ENCODE measurements around the gene SAGE1. TPM values are rescaled to one million over a fixed set of nuclear protein-coding genes. Genes with fewer than 3 reads are reported as not detected.
"Not testable (repeated sequence)": the region's sequence is repeated elsewhere in the genome, so short reads cannot be mapped to it uniquely, and the experiment has no call there.

SAGE1 gene, protein sequence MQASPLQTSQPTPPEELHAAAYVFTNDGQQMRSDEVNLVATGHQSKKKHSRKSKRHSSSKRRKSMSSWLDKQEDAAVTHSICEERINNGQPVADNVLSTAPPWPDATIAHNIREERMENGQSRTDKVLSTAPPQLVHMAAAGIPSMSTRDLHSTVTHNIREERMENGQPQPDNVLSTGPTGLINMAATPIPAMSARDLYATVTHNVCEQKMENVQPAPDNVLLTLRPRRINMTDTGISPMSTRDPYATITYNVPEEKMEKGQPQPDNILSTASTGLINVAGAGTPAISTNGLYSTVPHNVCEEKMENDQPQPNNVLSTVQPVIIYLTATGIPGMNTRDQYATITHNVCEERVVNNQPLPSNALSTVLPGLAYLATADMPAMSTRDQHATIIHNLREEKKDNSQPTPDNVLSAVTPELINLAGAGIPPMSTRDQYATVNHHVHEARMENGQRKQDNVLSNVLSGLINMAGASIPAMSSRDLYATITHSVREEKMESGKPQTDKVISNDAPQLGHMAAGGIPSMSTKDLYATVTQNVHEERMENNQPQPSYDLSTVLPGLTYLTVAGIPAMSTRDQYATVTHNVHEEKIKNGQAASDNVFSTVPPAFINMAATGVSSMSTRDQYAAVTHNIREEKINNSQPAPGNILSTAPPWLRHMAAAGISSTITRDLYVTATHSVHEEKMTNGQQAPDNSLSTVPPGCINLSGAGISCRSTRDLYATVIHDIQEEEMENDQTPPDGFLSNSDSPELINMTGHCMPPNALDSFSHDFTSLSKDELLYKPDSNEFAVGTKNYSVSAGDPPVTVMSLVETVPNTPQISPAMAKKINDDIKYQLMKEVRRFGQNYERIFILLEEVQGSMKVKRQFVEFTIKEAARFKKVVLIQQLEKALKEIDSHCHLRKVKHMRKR
- not detected for total RNA-seq

- H3K36me3 Mint-ChIP-seq (ENCODE audit: insufficient read depth) = no peaks in the 10 kb centered on the region
These were observed at the start of gene SAGE1, which contains the start of gene CT45A10 for GRCh38 chrX:135893294-135893817. Gene SAGE1, plus strand, starts transcription at chrX:135893716. Its CDS starts 2,527 bp downstream, at chrX:135896243. Gene CT45A10, minus strand, starts transcription at chrX:135893444. Its CDS starts 8,100 bp downstream, at chrX:135885344.

DNA sequence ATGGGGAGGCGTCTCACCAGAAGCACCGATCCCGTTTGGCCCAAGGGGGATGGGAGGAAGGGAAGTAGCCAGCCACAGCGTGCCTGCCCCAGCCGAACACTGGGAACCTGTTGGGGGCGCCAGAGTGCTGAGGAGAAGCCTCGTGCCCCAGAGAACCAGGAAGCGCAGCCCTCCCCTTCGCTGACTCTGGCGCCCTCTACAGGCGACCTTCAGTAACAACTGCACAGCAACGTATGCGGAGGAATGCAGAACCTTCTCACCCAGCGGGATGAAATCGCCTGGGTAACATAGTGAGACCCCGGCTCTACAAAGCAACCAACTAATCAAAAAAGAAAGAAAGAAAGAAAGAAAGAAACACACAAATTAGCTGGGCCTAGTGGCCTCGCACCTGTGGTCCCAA, 39.1 kb upstream of the SAGE1 start, which contains the start of gene CT45A8:
CT45A8 (minus strand) TSS at position 101 of the 400 bp plus-strand sequence. CDS start 3,755 bp downstream, outside the sequence.
- not testable (repeated sequence) for ATAC-seq; H3K9me3 Mint-ChIP-seq; H3K4me3 Mint-ChIP-seq; H3K27me3 Mint-ChIP-seq (ENCODE audit: low read depth); H3K4me1 Mint-ChIP-seq (ENCODE audit: low read depth); H3K36me3 Mint-ChIP-seq (ENCODE audit: insufficient read depth); DNase-seq

More at GRCh38 chrX:135893294-135893817, at the start of gene SAGE1, which contains the start of gene CT45A10:
- Mint-ChIP-seq H3K9me3 (no peaks in the 10 kb centered on the region), H3K4me1 (ENCODE audit: low read depth) (no peaks in the 10 kb centered on the region), H3K27me3 (ENCODE audit: low read depth) (no peaks in the 10 kb centered on the region), H3K4me3 (no peak within 1 kb of the TSS)
- DNase-seq (no peak), ATAC-seq (no peak)

GRCh38 chrX:135871712-135872111, 21.8 kb upstream of the SAGE1 start, which contains the start of gene CT45A9:
Gene CT45A9, minus strand, starts transcription at chrX:135871812. Its CDS starts 3,751 bp downstream, at chrX:135868061.
- not testable (repeated sequence) for DNase-seq; H3K4me3 Mint-ChIP-seq; H3K27me3 Mint-ChIP-seq (ENCODE audit: low read depth); H3K9me3 Mint-ChIP-seq; H3K4me1 Mint-ChIP-seq (ENCODE audit: low read depth); ATAC-seq; H3K36me3 Mint-ChIP-seq (ENCODE audit: insufficient read depth)

- not testable (repeated sequence) for H3K27me3 Mint-ChIP-seq (ENCODE audit: low read depth); H3K4me3 Mint-ChIP-seq
These were observed 10.8 kb upstream of the SAGE1 start for GRCh38 chrX:135882741-135883140.

DNA sequence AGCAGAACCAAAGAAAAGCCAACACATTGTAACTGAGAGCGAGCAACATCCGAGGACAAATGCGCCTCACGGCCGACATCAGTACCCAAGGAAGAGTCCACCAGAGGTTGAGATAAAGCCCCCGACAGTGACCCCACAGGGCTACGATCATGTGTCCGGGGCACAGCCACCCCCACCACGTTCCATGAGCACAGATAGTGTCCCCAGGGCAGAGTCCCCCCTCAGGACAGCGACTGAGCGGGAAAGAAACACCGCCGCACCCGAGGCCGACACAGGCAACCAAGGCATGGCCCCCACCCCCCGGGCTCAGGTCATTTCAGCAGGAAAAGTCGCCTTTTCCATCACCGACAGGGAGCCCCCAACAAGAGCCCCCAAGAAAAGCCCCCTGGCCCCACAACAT, 5.3 kb upstream of the SAGE1 start:
- DNase-seq; H3K27me3 Mint-ChIP-seq (ENCODE audit: low read depth): not testable (repeated sequence)

More at GRCh38 chrX:135882741-135883140, 10.8 kb upstream of the SAGE1 start:
- DNase-seq; H3K4me1 Mint-ChIP-seq (ENCODE audit: low read depth); ATAC-seq; H3K36me3 Mint-ChIP-seq (ENCODE audit: insufficient read depth); H3K9me3 Mint-ChIP-seq: not testable (repeated sequence)

DNA sequence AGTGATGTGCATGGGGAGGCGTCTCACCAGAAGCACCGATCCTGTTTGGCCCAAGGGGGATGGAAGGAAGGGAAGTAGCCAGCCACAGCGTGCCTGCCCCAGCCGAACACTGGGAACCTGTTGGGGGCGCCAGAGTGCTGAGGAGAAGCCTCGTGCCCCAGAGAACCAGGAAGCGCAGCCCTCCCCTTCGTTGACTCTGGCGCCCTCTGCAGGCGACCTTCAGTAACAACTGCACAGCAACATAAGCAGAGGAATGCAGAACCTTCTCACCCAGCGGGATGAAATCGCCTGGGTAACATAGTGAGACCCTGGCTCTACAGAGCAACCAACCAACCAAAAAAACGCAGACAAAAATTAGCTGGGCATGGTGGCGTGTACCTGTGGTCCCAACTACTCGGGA, 4.5 kb upstream of the SAGE1 start:
- H3K4me1 Mint-ChIP-seq (ENCODE audit: low read depth); H3K9me3 Mint-ChIP-seq; H3K36me3 Mint-ChIP-seq (ENCODE audit: insufficient read depth); DNase-seq; H3K4me3 Mint-ChIP-seq; ATAC-seq; H3K27me3 Mint-ChIP-seq (ENCODE audit: low read depth): not testable (repeated sequence)

More for the DNA sequence above, 5.3 kb upstream of the SAGE1 start:
- H3K4me3 Mint-ChIP-seq; H3K9me3 Mint-ChIP-seq; H3K4me1 Mint-ChIP-seq (ENCODE audit: low read depth); H3K36me3 Mint-ChIP-seq (ENCODE audit: insufficient read depth); ATAC-seq: not testable (repeated sequence)

DNA sequence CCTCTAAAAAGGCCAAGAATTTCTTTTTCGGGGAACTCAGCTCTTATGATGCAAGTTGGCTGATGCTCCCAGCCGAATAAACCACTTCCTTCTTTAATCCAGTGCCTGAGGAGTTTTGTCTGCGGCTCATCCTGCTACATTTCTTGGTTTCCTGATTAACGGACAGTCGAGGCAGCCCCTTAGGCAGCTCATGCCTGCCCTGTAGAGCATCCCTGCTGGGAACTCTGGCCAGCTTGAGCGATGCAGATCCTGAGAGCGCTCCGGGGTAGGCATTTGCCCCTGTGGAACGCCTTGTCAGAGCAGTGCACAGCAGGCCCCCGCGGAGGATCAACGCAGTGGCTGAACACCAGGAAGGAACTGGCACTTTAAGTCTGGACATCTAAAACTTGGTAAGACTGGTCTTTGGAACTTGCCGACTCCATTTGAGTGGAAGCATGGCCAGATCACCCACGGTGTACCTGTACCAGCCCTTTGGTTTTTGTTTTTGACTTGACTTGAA, 3.4 kb upstream of the SAGE1 start:
- H3K4me3 Mint-ChIP-seq = no peak overlapping the region
- ATAC-seq (no peak), DNase-seq (no peak)
- H3K9me3 Mint-ChIP-seq = no peaks in the 10 kb centered on the region
- H3K4me1 Mint-ChIP-seq (ENCODE audit: low read depth) = no peaks in the 10 kb centered on the region
- H3K36me3 Mint-ChIP-seq (ENCODE audit: insufficient read depth) = no peaks in the 10 kb centered on the region
- no peaks in the 10 kb centered on the region for H3K27me3 Mint-ChIP-seq (ENCODE audit: low read depth)

GRCh38 chrX:135892781-135893180, 735 bp upstream of the SAGE1 start:
- Mint-ChIP-seq H3K36me3 (ENCODE audit: insufficient read depth) (no peaks in the 10 kb centered on the region), H3K9me3 (no peaks in the 10 kb centered on the region), H3K4me3 (no peak overlapping the region), H3K4me1 (ENCODE audit: low read depth) (no peaks in the 10 kb centered on the region), H3K27me3 (ENCODE audit: low read depth) (no peaks in the 10 kb centered on the region)
- DNase-seq (no peak), ATAC-seq (no peak)

- Mint-ChIP-seq H3K9me3 (no peaks in the 10 kb centered on the region), H3K36me3 (ENCODE audit: insufficient read depth) (no peaks in the 10 kb centered on the region)
- ATAC-seq = no peak
These were observed 16.7 kb downstream of the SAGE1 start for GRCh38 chrX:135910251-135910650.

DNA sequence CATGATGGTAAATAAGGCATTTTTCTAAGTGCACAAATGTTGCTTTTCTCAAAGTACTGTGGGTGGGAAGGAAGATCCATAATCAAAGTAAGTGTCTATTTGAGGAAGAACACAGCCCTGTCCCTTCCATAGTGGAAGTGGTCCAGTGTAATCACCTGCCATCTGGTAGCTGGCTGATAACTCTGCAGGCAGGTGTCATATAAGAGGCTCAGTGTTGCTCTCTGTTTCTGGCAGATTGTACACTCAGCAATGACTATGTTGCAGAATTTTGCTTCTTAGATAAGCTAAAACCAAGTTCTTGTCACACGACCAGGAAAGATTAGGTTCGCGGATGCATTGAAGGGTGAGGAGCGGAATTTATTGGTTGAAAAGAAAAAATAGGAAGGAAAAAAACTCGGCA, 20.9 kb downstream of the SAGE1 start:
- DNase-seq = no peak
- Mint-ChIP-seq H3K36me3 (ENCODE audit: insufficient read depth) (no peaks in the 10 kb centered on the region), H3K4me3 (no peak overlapping the region), H3K27me3 (ENCODE audit: low read depth) (no peaks in the 10 kb centered on the region), H3K9me3 (no peaks in the 10 kb centered on the region), H3K4me1 (ENCODE audit: low read depth) (no peaks in the 10 kb centered on the region)
- ATAC-seq = no peak

More at GRCh38 chrX:135910251-135910650, 16.7 kb downstream of the SAGE1 start:
- Mint-ChIP-seq H3K4me1 (ENCODE audit: low read depth) (no peaks in the 10 kb centered on the region), H3K4me3 (no peak overlapping the region), H3K27me3 (ENCODE audit: low read depth) (peaks cover 2% of the 10 kb centered on the region)
- DNase-seq = no peak

DNA sequence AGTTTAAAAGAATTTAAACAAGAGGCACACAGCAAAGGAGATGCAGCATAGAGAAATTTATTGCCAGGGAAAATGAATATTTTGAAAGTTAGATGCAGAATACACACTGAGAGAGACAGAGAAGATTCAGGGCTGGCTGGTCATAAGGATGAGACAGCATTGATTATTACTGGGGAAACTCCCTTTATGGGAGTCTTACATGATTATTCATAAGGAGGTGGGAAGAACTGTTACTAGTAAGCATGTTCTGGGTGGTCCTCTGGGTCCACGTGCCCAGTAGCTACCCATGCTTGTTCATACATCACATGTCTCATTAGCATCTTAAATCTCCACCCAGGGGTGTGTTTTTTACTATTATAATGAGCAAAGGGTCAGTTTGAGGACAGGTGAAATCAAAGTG, 27.0 kb downstream of the SAGE1 start:
- not testable (repeated sequence) for H3K4me3 Mint-ChIP-seq; H3K9me3 Mint-ChIP-seq; H3K27me3 Mint-ChIP-seq (ENCODE audit: low read depth); ATAC-seq; H3K4me1 Mint-ChIP-seq (ENCODE audit: low read depth); DNase-seq; H3K36me3 Mint-ChIP-seq (ENCODE audit: insufficient read depth)

- no peak overlapping the region for H3K4me3 Mint-ChIP-seq
- no peaks in the 10 kb centered on the region for H3K4me1 Mint-ChIP-seq (ENCODE audit: low read depth)
- DNase-seq (no peak), ATAC-seq (no peak)
- H3K27me3 Mint-ChIP-seq (ENCODE audit: low read depth) = no peaks in the 10 kb centered on the region
- H3K9me3 Mint-ChIP-seq = no peaks in the 10 kb centered on the region
- H3K36me3 Mint-ChIP-seq (ENCODE audit: insufficient read depth) = no peaks in the 10 kb centered on the region
These were observed 29.8 kb downstream of the SAGE1 start for GRCh38 chrX:135923353-135923752.

- DNase-seq = no peak
- no peak for ATAC-seq
- H3K4me1 Mint-ChIP-seq (ENCODE audit: low read depth) = no peaks in the 10 kb centered on the region
- H3K27me3 Mint-ChIP-seq (ENCODE audit: low read depth) = no peaks in the 10 kb centered on the region
- no peaks in the 10 kb centered on the region for H3K9me3 Mint-ChIP-seq
- no peak overlapping the region for H3K4me3 Mint-ChIP-seq
- H3K36me3 Mint-ChIP-seq (ENCODE audit: insufficient read depth) = no peaks in the 10 kb centered on the region
These were observed 34.4 kb downstream of the SAGE1 start for GRCh38 chrX:135927897-135928296.

All from activated T-cell treated with anti-CD3 and anti-CD28 coated beads, Interleukin-2, amount 50 U/mL, for 4 hours (primary cell).